NCI-H1436 treated with DMSO at 0.1 percent for 48 hours (cell line): ENCODE measurements around the gene ASXL1.

Experiments used
- DNase-seq: peaks from one replicate; lab custom pipeline; 2025; lab: John Stamatoyannopoulos, UW

ASXL1 gene

GRCh38 chr20:32466739-32467505, 108.8 kb downstream of the ASXL1 start:
- DNase-seq: no peak

- no peak for DNase-seq
These were observed 109.6 kb downstream of the ASXL1 start for GRCh38 chr20:32467506-32468312.

GRCh38 chr20:32468313-32468640, 110.1 kb downstream of the ASXL1 start:
- no peak for DNase-seq

GRCh38 chr20:32468860-32469259, 110.7 kb downstream of the ASXL1 start:
- DNase-seq: no peak

GRCh38 chr20:32470025-32470861, 112.1 kb downstream of the ASXL1 start:
- no peak for DNase-seq

GRCh38 chr20:32470940-32471339, 112.8 kb downstream of the ASXL1 start:
- no peak for DNase-seq

- DNase-seq: no peak
These were observed 114.6 kb downstream of the ASXL1 start for GRCh38 chr20:32472581-32473207.

- no peak for DNase-seq
These were observed 115.3 kb downstream of the ASXL1 start for GRCh38 chr20:32473231-32474008.

- DNase-seq: no peak
These were observed 116.0 kb downstream of the ASXL1 start for GRCh38 chr20:32474009-32474716.

- DNase-seq: no peak
These were observed 116.5 kb downstream of the ASXL1 start for GRCh38 chr20:32474717-32474966.

GRCh38 chr20:32474967-32475811, 117.1 kb downstream of the ASXL1 start:
- no peak for DNase-seq

GRCh38 chr20:32476684-32477593, 118.8 kb downstream of the ASXL1 start:
- no peak for DNase-seq

GRCh38 chr20:32477594-32478512, 119.7 kb downstream of the ASXL1 start:
- no peak for DNase-seq

GRCh38 chr20:32478576-32478975, 120.4 kb downstream of the ASXL1 start:
- DNase-seq: no peak

GRCh38 chr20:32479012-32479411, 120.9 kb downstream of the ASXL1 start:
- DNase-seq: no peak

GRCh38 chr20:32479697-32480171, 121.6 kb downstream of the ASXL1 start:
- DNase-seq: no peak

- DNase-seq: no peak
These were observed 122.5 kb downstream of the ASXL1 start for GRCh38 chr20:32480371-32481241.
